GM18861 (cell line): Measurements from ENCODE around the gene MUC5AC.
"Not testable (repeated sequence)": the region's sequence is repeated elsewhere in the genome, so short reads cannot be mapped to it uniquely, and the experiment has no call there.

Experiments
- ATAC-seq: cut with Tn5 transposase; IDR thresholded peaks from one replicate; pipeline ENCODE4 v1.9.1; 2021; ENCODE audit not compliant: unreplicated experiment

MUC5AC gene

DNA sequence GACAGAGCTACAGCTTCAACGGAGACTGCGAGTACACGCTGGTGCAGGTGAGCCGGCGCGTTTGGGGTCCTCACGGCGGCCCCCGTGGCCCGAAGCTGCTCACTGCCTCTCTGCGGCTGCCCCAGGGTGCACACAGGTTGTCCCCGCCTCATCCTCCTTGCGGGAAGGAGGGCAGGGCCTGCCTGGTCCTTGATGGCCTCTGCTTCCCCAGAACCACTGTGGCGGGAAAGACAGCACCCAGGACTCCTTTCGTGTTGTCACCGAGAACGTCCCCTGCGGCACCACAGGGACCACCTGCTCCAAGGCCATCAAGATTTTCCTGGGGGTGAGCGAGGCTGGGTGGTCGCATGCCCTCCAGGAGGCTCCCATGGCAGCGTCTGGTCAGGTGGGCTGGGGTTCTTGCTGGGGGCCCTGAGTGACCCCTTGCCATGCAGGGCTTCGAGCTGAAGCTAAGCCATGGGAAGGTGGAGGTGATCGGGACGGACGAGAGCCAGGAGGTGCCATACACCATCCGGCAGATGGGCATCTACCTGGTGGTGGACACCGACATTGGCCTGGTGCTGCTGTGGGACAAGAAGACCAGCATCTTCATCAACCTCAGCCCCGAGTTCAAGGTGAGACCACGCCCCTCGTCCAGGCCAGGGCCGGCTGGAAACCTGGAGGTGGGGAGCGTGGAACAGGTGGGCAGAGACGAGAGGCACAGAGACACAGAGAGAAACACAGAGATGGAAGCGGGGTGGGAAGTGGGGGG lies 19.4 kb downstream of the MUC5AC start:
- no peak for ATAC-seq

- no peak for ATAC-seq
Measured at GRCh38 chr11:1177771-1178090, 20.0 kb downstream of the MUC5AC start.

DNA sequence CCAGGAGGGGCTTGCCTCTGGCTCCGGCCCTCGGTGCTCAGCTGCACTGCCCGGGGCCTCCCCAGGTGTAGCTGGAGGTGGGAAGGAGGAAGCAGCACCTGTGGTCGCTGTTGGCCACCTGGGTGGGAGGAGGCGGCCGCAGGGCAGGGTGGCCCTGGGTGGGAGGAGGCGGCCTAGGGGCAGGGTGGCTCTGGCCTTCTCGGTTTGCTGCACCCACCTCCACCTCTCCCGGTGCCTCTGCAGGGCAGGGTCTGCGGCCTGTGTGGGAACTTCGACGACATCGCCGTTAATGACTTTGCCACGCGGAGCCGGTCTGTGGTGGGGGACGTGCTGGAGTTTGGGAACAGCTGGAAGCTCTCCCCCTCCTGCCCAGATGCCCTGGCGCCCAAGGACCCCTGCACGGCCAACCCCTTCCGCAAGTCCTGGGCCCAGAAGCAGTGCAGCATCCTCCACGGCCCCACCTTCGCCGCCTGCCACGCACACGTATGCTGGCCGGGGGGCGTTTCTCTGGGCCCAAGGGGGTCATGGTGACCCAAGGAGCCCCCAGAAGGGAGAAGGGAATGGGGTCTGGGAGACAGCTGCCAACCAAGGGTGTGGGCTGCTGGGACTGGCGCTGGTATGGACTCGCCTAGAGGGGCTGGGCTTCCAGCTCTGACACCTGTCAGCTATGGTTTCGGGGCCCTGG lies 20.6 kb downstream of the MUC5AC start:
- no peak for ATAC-seq

- no peak for ATAC-seq
Measured at GRCh38 chr11:1178906-1179305, 21.2 kb downstream of the MUC5AC start.

DNA sequence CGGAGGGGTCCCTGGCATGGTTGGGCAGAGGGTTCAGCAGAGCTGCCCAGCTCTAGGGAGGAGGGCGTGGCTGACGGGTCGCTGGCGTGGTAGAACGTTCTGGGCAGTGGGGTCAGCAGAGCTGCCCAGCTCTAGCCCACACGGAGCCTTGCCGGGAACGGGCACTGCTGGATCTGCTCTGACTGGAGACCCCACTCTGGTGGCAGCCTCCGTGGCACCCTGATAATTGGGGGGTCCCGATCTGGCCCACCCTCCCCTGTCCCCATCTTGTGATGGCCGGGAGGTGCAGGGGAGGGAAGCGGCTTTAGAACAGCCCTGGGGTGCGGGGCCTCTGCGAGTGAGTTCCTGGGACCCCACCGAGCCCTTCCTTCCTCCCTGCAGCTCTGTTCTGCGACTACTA lies 21.9 kb downstream of the MUC5AC start:
- ATAC-seq: no peak

DNA sequence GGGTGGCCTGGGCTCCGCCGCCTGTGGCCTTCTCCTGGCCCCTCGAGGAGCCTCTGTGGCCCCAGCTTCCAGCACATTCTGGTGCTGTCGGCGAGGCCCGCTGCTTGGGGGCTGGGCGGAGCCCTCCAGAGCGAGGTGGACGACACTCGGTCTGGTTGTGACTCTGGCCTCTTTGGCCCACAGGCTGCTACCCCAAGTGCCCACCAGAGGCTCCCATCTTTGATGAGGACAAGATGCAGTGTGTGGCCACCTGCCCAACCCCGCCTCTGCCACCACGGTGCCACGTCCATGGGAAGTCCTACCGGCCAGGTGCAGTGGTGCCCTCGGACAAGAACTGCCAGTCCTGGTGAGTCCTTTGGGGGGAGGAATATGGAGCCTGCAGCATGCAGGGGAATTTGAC lies 22.4 kb downstream of the MUC5AC start:
- ATAC-seq: no peak

DNA sequence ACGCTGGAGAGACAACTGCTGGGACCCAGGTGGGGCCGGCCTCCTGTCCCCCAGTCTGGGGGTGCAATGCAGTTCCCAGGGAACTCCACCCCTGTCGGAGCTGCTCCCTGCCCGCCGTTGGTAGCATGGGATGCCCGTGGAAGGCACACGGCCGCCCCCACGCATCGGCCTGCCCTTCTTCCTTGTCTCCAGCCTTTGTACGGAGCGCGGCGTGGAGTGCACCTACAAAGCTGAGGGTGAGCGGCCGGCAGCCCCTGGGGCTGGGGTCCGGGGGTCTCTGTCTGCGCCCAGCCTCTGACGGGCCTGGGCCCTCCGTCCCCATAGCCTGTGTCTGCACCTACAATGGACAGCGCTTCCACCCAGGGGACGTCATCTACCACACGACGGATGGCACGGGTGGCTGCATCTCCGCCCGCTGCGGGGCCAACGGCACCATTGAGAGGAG lies 23.2 kb downstream of the MUC5AC start:
- ATAC-seq: no peak

DNA sequence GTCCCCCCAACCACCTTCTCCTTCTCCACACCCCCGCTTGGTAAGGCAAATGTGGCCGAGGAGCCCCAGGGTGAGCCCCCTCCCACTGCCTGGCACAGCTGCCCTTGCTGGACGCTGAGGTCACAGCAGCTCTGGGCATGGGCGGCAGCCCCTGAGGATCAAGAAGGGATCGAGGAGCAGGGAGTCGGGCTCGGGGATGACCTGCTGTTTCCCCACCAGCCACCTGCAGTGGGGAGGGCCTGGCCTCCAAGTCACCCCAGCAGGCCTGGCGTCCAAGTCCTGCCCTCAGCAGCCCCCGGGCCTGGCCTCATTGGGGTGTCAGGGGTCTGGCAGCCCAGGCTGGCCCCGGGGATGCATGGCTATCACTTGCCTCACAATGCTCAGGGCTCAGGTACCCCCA lies 23.7 kb downstream of the MUC5AC start:
- no peak for ATAC-seq

DNA sequence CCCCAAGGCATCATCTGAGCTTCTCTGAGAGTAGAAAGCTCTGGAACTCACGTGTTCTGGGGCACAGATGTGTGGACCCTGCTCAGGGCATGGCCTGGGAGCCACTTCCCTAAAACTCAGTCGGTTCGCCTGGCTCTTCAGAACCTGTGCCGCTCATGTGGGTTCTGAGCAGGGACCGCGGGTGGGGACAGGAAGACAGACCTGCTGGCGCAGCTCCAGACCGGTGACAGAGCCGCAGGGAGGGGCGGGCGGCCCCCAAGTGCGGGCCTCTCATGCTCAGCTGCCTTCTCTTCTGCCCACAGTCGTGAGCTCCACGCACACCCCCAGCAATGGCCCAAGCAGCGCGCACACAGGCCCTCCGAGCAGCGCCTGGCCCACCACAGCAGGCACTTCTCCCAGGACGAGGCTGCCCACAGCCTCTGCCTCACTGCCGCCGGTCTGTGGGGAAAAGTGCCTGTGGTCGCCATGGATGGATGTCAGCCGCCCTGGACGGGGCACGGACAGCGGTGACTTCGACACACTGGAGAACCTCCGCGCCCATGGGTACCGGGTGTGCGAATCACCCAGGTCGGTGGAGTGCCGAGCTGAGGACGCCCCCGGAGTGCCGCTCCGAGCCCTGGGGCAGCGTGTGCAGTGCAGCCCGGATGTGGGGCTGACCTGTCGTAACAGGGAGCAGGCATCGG lies 24.2 kb downstream of the MUC5AC start:
- ATAC-seq: no peak

GRCh38 chr11:1184139-1184538 lies 26.4 kb downstream of the MUC5AC start:
- not testable (repeated sequence) for ATAC-seq

GRCh38 chr11:1188451-1189130 lies 30.8 kb downstream of the MUC5AC start:
- not testable (repeated sequence) for ATAC-seq

- not testable (repeated sequence) for ATAC-seq
Measured at GRCh38 chr11:1189816-1190215, 32.1 kb downstream of the MUC5AC start.

DNA sequence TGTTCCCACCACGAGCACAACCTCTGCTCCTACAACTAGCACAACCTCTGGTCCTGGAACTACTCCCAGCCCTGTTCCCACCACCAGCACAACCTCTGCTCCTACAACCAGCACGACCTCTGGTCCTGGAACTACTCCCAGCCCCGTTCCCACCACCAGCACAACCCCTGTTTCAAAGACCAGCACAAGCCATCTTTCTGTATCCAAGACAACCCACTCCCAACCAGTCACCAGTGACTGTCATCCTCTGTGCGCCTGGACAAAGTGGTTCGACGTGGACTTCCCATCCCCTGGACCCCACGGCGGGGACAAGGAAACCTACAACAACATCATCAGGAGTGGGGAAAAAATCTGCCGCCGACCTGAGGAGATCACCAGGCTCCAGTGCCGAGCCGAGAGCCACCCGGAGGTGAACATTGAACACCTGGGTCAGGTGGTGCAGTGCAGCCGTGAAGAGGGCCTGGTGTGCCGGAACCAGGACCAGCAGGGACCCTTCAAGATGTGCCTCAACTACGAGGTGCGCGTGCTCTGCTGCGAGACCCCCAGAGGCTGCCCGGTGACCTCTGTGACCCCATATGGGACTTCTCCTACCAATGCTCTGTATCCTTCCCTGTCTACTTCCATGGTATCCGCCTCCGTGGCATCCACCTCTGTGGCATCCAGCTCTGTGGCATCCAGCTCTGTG lies 34.2 kb downstream of the MUC5AC start:
- ATAC-seq: not testable (repeated sequence)

DNA sequence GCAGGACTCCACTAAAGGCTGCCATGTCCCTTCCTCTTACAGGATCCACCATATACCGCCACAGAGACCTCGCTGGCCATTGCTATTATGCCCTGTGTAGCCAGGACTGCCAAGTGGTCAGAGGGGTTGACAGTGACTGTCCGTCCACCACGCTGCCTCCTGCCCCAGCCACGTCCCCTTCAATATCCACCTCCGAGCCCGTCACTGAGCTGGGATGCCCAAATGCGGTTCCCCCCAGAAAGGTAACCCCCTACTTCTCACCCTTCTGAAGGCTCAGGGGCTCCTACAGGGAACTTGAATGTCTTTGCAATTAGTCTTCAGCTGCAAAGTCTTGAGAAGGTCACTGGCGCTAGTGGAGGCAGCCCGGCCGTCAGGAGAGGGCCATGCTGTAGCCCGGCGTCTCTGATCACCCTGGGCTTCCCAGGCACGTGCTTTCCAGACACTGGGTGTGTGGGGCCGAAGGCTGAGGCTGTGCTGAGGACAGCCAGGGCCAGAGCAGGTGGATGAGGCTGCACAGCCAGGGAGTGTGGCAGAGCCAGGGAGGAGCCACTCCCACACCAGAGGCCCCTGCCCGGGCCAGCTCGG lies 35.1 kb downstream of the MUC5AC start:
- ATAC-seq: no peak

GRCh38 chr11:1193326-1194230 lies 35.8 kb downstream of the MUC5AC start:
- no peak for ATAC-seq

- no peak for ATAC-seq
Measured at GRCh38 chr11:1194231-1194976, 36.7 kb downstream of the MUC5AC start.

DNA sequence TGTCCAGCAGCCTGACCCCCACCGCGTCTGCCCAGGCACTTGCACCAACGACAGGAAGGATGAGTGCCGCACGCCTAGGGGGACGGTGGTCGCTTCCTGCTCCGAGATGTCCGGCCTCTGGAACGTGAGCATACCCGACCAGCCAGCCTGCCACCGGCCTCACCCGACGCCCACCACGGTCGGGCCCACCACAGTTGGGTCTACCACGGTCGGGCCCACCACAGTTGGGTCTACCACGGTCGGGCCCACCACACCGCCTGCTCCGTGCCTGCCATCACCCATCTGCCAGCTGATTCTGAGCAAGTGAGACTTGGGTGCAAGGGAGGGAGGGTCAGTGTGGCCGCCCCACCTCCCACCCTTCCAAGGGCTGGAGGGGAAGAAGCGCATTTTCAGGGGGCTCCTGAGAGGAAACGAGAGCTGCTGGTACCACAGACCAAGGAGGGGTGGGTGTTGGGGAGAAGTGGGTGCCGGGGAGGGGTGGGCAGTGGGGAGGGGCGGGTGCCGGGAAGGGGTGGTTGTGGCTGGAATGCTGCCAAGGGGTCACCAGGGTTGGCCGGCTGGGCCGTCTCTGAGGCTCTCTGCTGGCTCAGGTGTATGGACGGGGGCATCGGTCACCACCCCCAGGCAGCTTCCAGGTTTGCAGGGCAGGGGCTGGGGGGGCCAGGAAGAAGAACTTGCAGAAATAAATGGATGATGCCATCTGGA lies 37.4 kb downstream of the MUC5AC start:
- ATAC-seq: no peak
